ENCODE results near the gene GSK3A. TPM values are rescaled to one million over a fixed set of nuclear protein-coding genes. Genes with fewer than 3 reads are reported as not detected.
A peak's percentile ranks its signal among the peaks of the same experiment; 100 is the strongest.

GSK3A gene
- total and polyA plus RNA-seq, 9 of the 15 experiments (the other 6 are each of a cell fraction or from before 2014, with no cell fraction given), result 0.62 to 90.7 (median 33.3) TPM

GRCh38 chr19:42229301-42229854 is 13.0 kb downstream of the GSK3A start (continued):
- peak; percentile 28 for TF ChIP-seq PRDM10 (IDR thresholded peaks at IDR 0.05; ENCODE audit: partially characterized antibody)
- no peak for TF ChIP-seq HNRNPK (IDR thresholded peaks at IDR 0.05; ENCODE audit: low read depth, low read length, poor library complexity, severe bottlenecking)
- no peak for TF ChIP-seq ZBTB26 (CRISPR knock-in tag; IDR thresholded peaks at IDR 0.05)
- TF ChIP-seq ZBTB33 (CRISPR knock-in tag; IDR thresholded peaks at IDR 0.05), result no peak
- no peak for TF ChIP-seq MTA1 (IDR thresholded peaks at IDR 0.05; ENCODE audit: borderline replicate concordance)
- TF ChIP-seq ZNF778 (CRISPR knock-in tag; IDR thresholded peaks at IDR 0.05), result no peak
- TF ChIP-seq ZZZ3 (IDR thresholded peaks at IDR 0.05), result no peak
- no peak for TF ChIP-seq ZSCAN32 (CRISPR knock-in tag; IDR thresholded peaks at IDR 0.05)
- no peak for TF ChIP-seq CCAR2 (IDR thresholded peaks at IDR 0.05; ENCODE audit: low read depth, low read length)
- no peak for TF ChIP-seq TFAM (CRISPR knock-in tag; conservative IDR thresholded peaks at IDR 0.05)
- TF ChIP-seq TEAD4 (IDR thresholded peaks at IDR 0.05; ENCODE audit: low read length), result 0 out of 2 replicates have a peak, but pooled peaks have one; percentile 16
- TF ChIP-seq TEAD4 (CRISPR knock-in tag; IDR thresholded peaks at IDR 0.05; ENCODE audit: borderline replicate concordance), result no peak
- TF ChIP-seq VEZF1 (CRISPR knock-in tag; IDR thresholded peaks at IDR 0.05), result no peak
- TF ChIP-seq SNIP1 (IDR thresholded peaks at IDR 0.05; ENCODE audit: low read depth), result no peak
- TF ChIP-seq USF2 (CRISPR knock-in tag; IDR thresholded peaks at IDR 0.05), result no peak
- 0 out of 2 replicates have a peak, but pooled peaks have one; percentile 22 for TF ChIP-seq IRF9 (tag; IDR thresholded peaks at IDR 0.05)
